Hair follicle dermal papilla cell (primary cell): Measurements from ENCODE around the gene TMEM245. TPM values are rescaled to one million over a fixed set of nuclear protein-coding genes. Genes with fewer than 3 reads are reported as not detected.

Source experiments
- small RNA-seq: library from RNA; depleted of rRNA; stranded (forward); fragments of <200 nt; gene quantifications from one replicate; pipeline ENCODE3, GENCODE V24; 2012
- total RNA-seq: library from RNA; depleted of rRNA; stranded (reverse); fragments of >200 nt; gene quantifications from 2 replicates; pipeline ENCODE4 v1.2.3, GENCODE V29; 2012

TMEM245 gene
- total RNA-seq: 48.7 and 51.9 TPM in 2 replicates

DNA sequence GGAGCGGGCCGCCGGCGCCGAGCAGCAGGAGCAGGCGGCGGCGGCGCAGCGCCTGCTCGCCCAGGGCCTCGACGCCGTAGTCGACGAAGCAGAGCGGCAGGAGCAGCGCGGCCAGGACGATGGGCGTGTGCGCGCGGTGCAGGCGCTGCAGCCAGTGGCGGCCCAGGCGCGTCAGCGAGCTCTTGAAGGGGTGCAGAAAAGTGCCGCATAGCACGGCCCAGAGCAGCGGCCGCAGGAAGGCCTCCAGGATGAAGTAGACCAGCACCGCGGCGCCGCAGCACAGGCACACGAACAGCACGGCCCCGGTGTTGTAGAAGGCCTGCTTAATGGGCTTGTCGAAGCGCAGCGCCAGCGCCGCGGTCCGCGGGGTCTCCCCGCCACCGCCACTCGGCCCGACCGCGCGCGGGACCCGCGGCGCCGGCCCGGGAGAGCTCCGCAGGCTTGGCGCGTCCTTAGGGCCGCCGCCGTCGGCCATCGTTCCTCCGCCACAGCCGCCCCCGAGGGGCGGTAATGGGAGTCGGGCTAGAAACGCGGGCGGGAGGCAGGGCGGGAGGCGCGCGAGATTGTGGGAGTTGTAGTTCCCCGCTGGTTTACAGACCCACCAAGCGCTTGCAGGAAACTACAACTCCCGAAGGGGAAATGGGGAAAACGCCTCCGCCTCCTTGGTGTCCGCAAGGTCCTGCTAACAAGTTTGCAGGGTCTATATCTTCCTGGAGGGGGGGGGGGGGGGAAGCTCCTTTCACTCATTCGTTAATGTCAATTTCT is at the start of gene TMEM245:
Gene TMEM245 (minus strand): TSS at position 509 of the 765 bp plus-strand sequence. CDS start 34 bp downstream, at position 475.

DNA sequence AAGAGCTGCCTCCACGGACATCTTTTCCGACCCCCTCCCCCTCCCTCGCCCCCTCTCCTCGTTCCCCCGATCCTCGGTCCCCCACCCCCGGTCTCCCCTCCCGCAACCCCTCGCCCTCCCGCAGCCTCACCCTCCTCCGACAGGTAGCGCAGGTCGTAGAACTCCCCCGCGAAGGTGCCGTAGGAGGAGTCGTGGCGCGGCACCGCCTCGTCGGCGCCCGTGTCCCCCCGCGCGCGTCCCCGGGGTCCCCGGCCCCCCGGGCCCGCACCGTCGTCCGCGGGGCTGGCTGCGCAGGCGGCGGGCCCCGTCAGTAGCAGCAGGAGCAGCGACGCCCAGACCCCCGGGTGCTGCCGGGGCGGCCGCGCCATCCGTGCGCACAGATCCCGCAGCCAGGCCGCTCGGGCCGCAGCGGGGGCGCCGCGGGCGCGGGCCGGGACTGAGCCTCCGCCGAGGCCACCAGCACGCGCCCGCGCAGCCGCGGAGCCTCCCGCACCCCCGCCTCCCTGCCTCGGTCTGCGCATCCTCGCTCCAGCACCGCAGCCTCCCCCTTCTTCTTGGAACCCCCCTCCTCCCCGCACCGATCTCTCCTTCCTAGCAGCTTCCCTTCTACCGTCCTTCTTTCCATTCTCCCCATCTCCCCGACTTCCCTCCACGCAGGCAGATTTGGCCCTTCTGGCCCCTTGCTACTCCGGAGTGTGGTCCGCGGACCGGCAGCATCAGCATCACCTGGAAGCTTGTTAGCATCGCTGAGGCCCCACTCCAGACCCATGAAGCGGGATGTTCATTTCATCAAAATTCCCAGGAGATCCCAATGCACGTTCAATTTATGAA is 47.2 kb upstream of the TMEM245 start, which contains the start of gene FRRS1L:
Gene FRRS1L (minus strand): TSS at position 479 of the 831 bp plus-strand sequence. CDS start 111 bp downstream, at position 368.

DNA sequence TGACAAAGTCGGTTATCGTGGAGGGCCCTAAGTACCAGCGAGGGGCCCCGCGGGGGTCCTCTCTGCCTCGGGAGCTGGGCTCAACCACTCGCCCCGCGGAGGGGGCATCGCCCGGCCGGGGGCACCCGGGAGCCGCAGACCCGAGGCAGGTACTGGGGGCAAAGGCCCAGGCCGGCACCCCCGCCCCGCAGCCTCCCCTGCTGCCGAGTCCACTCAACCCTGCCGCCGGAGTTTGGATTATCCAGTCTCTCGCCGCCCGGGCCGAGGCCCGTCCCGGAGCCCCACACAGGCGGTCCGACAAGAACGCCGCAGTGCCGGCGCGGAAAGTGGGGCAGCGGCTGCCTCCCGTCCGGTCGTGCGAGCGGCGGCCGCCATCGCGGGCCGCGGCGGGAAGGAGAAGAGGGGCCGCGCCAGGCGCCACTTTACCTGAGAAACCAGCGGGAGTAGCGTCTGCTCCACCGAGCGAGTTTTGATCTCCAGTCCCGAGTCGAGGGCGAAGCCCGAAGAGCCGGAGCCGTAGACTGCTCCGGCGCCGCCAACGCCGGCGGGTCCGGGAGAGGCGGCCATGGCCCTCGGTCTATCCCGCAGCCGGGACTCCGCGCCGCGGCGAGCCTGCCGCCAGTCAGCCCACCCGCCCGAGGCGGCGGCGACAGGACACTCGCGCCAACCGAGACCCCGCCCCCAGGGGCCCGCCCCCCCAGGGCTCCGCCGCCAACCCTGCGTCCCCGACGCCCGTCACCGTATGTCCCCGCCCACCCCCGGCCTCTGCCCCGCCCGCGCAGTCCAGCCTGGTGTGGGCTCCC is 106.7 kb downstream of the TMEM245 start, which contains the start of gene CTNNAL1:
Gene CTNNAL1 (minus strand): TSS at position 624 of the 803 bp plus-strand sequence. CDS start 57 bp downstream, at position 567.

Small RNA genes lying within 50 kb of the gene (small RNA-seq; reads per million reads assigned to genes)
- 9.0 reads per million, percentile 89 among the genes with 10 or more reads in this experiment for gene MIR32
- not detected for gene RF00019

Other genes starting within 250 kb of the TMEM245 start
- 19.6 and 28.2 TPM in 2 replicates for gene ELP1, start 185.8 kb downstream of the TMEM245 start, total RNA-seq
- 5.6 and 7.1 TPM in 2 replicates for gene ABITRAM, start 185.5 kb downstream of the TMEM245 start, total RNA-seq
- gene CTNNAL1, start 106.4 kb downstream of the TMEM245 start, total RNA-seq: 108 and 143 TPM in 2 replicates
- 1.9 and 4.5 TPM in 2 replicates for gene FRRS1L, start 47.3 kb upstream of the TMEM245 start, total RNA-seq
- gene EPB41L4B, start 201.1 kb upstream of the TMEM245 start, total RNA-seq: 0.32 and 0.36 TPM in 2 replicates